HepG2 (cell line): Measurements from ENCODE around the gene ZNF445. TPM values are rescaled to one million over a fixed set of nuclear protein-coding genes. Genes with fewer than 3 reads are reported as not detected.
A peak's percentile ranks its signal among the peaks of the same experiment; 100 is the strongest.

Experiments used
- CBX2 ChIP-seq, 2 experiments: fragments of 200-600 bp in 1 of 2; sonication (generic); formaldehyde crosslinking in 1 of 2; IDR thresholded peaks; 2 replicates each; pipeline versions ENCODE4 v1.7.0 to v1.8.1; 2018 to 2022; ENCODE audit warnings: low read depth in 2 of 2, low read length in 1 of 2, mild to moderate bottlenecking in 1 of 2, missing genetic modification reagents in 1 of 2
- CREB3 ChIP-seq: sonication (generic); formaldehyde crosslinking; IDR thresholded peaks from 2 replicates; pipeline ENCODE4 v1.5.0; 2020; ENCODE audit warnings: missing genetic modification reagents
- FOXA3 ChIP-seq: IDR thresholded peaks from 2 replicates; pipeline ENCODE4 v1.6.1; 2016; ENCODE audit warnings: missing genetic modification reagents, missing compliant biosample characterization
- HIC2 ChIP-seq: sonication (generic); formaldehyde crosslinking; IDR thresholded peaks from 2 replicates; pipeline ENCODE4 v1.9.0; 2022; ENCODE audit warnings: low read depth, missing genetic modification reagents
- HNF1B ChIP-seq: sonication (generic); formaldehyde crosslinking; IDR thresholded peaks from 2 replicates; pipeline ENCODE4 v1.5.1; 2020; ENCODE audit warnings: mild to moderate bottlenecking, moderate library complexity, missing genetic modification reagents
- JDP2 ChIP-seq: sonication (generic); formaldehyde crosslinking; IDR thresholded peaks from 2 replicates; pipeline ENCODE4 v1.8.1; 2022; ENCODE audit warnings: missing genetic modification reagents, borderline replicate concordance
- KIAA2018 ChIP-seq: sonication (generic); formaldehyde crosslinking; IDR thresholded peaks from 2 replicates; pipeline ENCODE4 v1.5.0; 2020; ENCODE audit warnings: mild to moderate bottlenecking, missing genetic modification reagents, borderline replicate concordance
- RFX5 ChIP-seq: IDR thresholded peaks from 2 replicates; pipeline ENCODE4 v1.6.1; 2011; ENCODE audit warnings: low read depth, low read length, improper control_type of control experiment
- SMAD3 ChIP-seq: sonication (generic); formaldehyde crosslinking; IDR thresholded peaks from 2 replicates; pipeline ENCODE4 v1.4.0; 2020; ENCODE audit warnings: missing genetic modification reagents
- ZGPAT ChIP-seq: IDR thresholded peaks from 2 replicates; pipeline ENCODE4 v1.6.1; 2016; ENCODE audit warnings: mild to moderate bottlenecking
- ZMAT3 ChIP-seq: sonication (generic); formaldehyde crosslinking; conservative IDR thresholded peaks from 2 replicates; pipeline ENCODE4 v1.7.0; 2021; ENCODE audit warnings: missing genetic modification reagents
- ZNF44 ChIP-seq: sonication (generic); formaldehyde crosslinking; IDR thresholded peaks from 2 replicates; pipeline ENCODE4 v1.5.1; 2020; ENCODE audit warnings: mild to moderate bottlenecking, missing genetic modification reagents
- ZNF761 ChIP-seq: sonication (generic); formaldehyde crosslinking; conservative IDR thresholded peaks from 2 replicates; pipeline ENCODE4 v1.4.0; 2020; ENCODE audit warnings: mild to moderate bottlenecking, missing genetic modification reagents
- ZNF790 ChIP-seq: sonication (generic); formaldehyde crosslinking; IDR thresholded peaks from 2 replicates; pipeline ENCODE4 v1.8.0; 2022; ENCODE audit warnings: missing genetic modification reagents, mild to moderate bottlenecking, borderline replicate concordance
- polyA plus RNA-seq, 8 experiments: library from polyadenylated mRNA; depleted of rRNA in 3 of 8; stranded (reverse) in 7 of 8; unstranded in 1 of 8; fragments of >200 nt; fragmentation: Illumina TruSeq in 4 of 8; extraction: Trizol in 4 of 8; gene quantifications; 2 replicates each; pipeline versions ENCODE4 v1.2.1 to v1.2.3, GENCODE V29; 2011 to 2016; ENCODE audit warnings: low read depth in 4 of 8, missing spikeins in 1 of 8, mixed read lengths in 1 of 8; ENCODE audit not compliant: insufficient read depth in 1 of 8
- total RNA-seq, 5 experiments: library from RNA; depleted of rRNA; stranded (reverse); fragments of >200 nt; fragmentation: Illumina TruSeq; extraction: Trizol; gene quantifications; 2 replicates each; pipeline ENCODE4 v1.2.3, GENCODE V29; 2016; ENCODE audit warnings: low read depth in 1 of 5

ZNF445 gene
- total and polyA plus RNA-seq, 2 of the 13 experiments (the other 11 are each of a cell fraction or from before 2014, with no cell fraction given) = 4.4 to 10.3 TPM

- no peak for TF ChIP-seq RFX5
- TF ChIP-seq ZGPAT (CRISPR knock-in tag) = peak; percentile 92
- peak; percentile 55; the same call in 1 of the 2 replicates for TF ChIP-seq HIC2 (CRISPR knock-in tag)
- peak; percentile 86 for TF ChIP-seq FOXA3 (CRISPR knock-in tag)
- peak; percentile 97 for TF ChIP-seq SMAD3 (CRISPR knock-in tag)
- TF ChIP-seq JDP2 (CRISPR knock-in tag) = no peak
- TF ChIP-seq HNF1B = peak; percentile 88
- TF ChIP-seq ZNF44 = no peak
- peak; percentile 34; the same call in 1 of the 2 replicates for TF ChIP-seq ZMAT3 (CRISPR knock-in tag)
- no peak for TF ChIP-seq KIAA2018 (CRISPR knock-in tag)
- no peak for TF ChIP-seq CBX2 (IDR thresholded peaks at IDR 0.05; ENCODE audit: low read depth, low read length)
- TF ChIP-seq CBX2 (CRISPR knock-in tag; IDR thresholded peaks at IDR 0.05; ENCODE audit: low read depth) = no peak
- TF ChIP-seq ZNF761 (CRISPR knock-in tag) = no peak
- TF ChIP-seq ZNF790 (CRISPR knock-in tag) = no peak
- TF ChIP-seq CREB3 = no peak
These were observed 37.8 kb downstream of the ZNF445 start (continued) for GRCh38 chr3:44439499-44440295.
